Astrocyte (in vitro differentiated cells and primary cell): ENCODE measurements around the gene IFIH1. TPM values are rescaled to one million over a fixed set of nuclear protein-coding genes. Genes with fewer than 3 reads are reported as not detected.

Source experiments
- DNase-seq: peaks from one replicate; pipeline ENCODE4 v3.0.0-alpha.2; 2010; ENCODE audit warnings: low read depth
- FAIRE-seq: peaks from 2 replicates; lab custom pipeline; 2011; peaks lifted over from hg19 to GRCh38; lab: Jason Lieb, UNC
- H2AFZ ChIP-seq: 2 replicates; pipeline ENCODE4 v1.6.0; 2012; ENCODE audit warnings: low read depth, low read length, inconsistent platforms
- H3K27ac ChIP-seq: 2 replicates; pipeline ENCODE4 v1.5.1; 2011; ENCODE audit warnings: low read depth, low read length, inconsistent platforms
- H3K27me3 ChIP-seq: 2 replicates; pipeline ENCODE4 v1.6.0; 2011; ENCODE audit warnings: low read length, inconsistent platforms; ENCODE audit not compliant: insufficient read depth
- H3K36me3 ChIP-seq: 2 replicates; pipeline ENCODE4 v1.5.1; 2011; ENCODE audit warnings: low read length, inconsistent platforms; ENCODE audit not compliant: insufficient read depth
- H3K4me1 ChIP-seq: 2 replicates; pipeline ENCODE4 v1.5.1; 2011; ENCODE audit warnings: low read length, inconsistent platforms; ENCODE audit not compliant: insufficient read depth
- H3K4me2 ChIP-seq: 2 replicates; pipeline ENCODE4 v1.6.0; 2012; ENCODE audit warnings: low read length, inconsistent platforms
- H3K4me3 ChIP-seq: 2 replicates; pipeline ENCODE4 v1.5.1; 2011; ENCODE audit warnings: low read depth, mild to moderate bottlenecking, low read length, inconsistent platforms; ENCODE audit not compliant: insufficient read depth
- H3K79me2 ChIP-seq: 2 replicates; pipeline ENCODE4 v1.6.0; 2012; ENCODE audit warnings: mild to moderate bottlenecking, low read length, inconsistent platforms; ENCODE audit not compliant: insufficient read depth
- H3K9ac ChIP-seq: 2 replicates; pipeline ENCODE4 v1.6.0; 2012; ENCODE audit warnings: mild to moderate bottlenecking, low read length, inconsistent platforms
- H3K9me3 ChIP-seq: 2 replicates; pipeline ENCODE4 v1.5.1; 2012; ENCODE audit warnings: low read depth, mild to moderate bottlenecking, low read length, inconsistent platforms; ENCODE audit not compliant: insufficient read depth
- H4K20me1 ChIP-seq: 2 replicates; pipeline ENCODE4 v1.6.0; 2012; ENCODE audit warnings: low read length, inconsistent platforms; ENCODE audit not compliant: insufficient read depth
- H3K27ac Mint-ChIP-seq: one replicate; pipeline ENCODE4 v1.8.0; 2021; ENCODE audit warnings: mild to moderate bottlenecking, mixed read lengths; ENCODE audit not compliant: unreplicated experiment
- H3K27me3 Mint-ChIP-seq: one replicate; pipeline ENCODE4 v1.8.0; 2021; ENCODE audit warnings: low read depth, mixed read lengths; ENCODE audit not compliant: unreplicated experiment
- H3K36me3 Mint-ChIP-seq: one replicate; pipeline ENCODE4 v1.8.0; 2021; ENCODE audit warnings: low read depth, mixed read lengths; ENCODE audit not compliant: unreplicated experiment
- H3K4me1 Mint-ChIP-seq: one replicate; pipeline ENCODE4 v1.8.0; 2021; ENCODE audit warnings: low read depth, mixed read lengths; ENCODE audit not compliant: unreplicated experiment
- H3K4me3 Mint-ChIP-seq: one replicate; pipeline ENCODE4 v1.8.0; 2021; ENCODE audit warnings: mild to moderate bottlenecking, moderate library complexity, mixed read lengths; ENCODE audit not compliant: unreplicated experiment
- H3K9me3 Mint-ChIP-seq: one replicate; pipeline ENCODE4 v1.8.0; 2021; ENCODE audit warnings: mild to moderate bottlenecking, mixed read lengths; ENCODE audit not compliant: unreplicated experiment
- EZH2 ChIP-seq: IDR thresholded peaks from 2 replicates; pipeline ENCODE4 v1.6.1; 2012; ENCODE audit warnings: mild to moderate bottlenecking, low read length, inconsistent platforms; ENCODE audit not compliant: insufficient read depth
- total RNA-seq: library from RNA; stranded (reverse); gene quantifications from 2 replicates; pipeline ENCODE4 v1.2.1, GENCODE V29; 2021
- TF ChIP-seq, protein P1 (sequence below): IDR thresholded peaks from 2 replicates; pipeline ENCODE4 v1.5.1; 2011; ENCODE audit warnings: low read depth, mild to moderate bottlenecking, inconsistent platforms, low read length, moderate library complexity; ENCODE audit not compliant: insufficient read depth

The IFIH1 gene
- total RNA-seq, 1 donor from 2014 or later = 62.3 TPM

GRCh38 chr2:162267996-162268395 is 50.5 kb downstream of the IFIH1 start:
- FAIRE-seq (no peak), DNase-seq (no peak)
- no peaks in the 10 kb centered on the region for H3K36me3 ChIP-seq
- H3K4me2 ChIP-seq = no peak overlapping the region
- H4K20me1 ChIP-seq = no peaks in the 10 kb centered on the region
- Mint-ChIP-seq H3K36me3 (peaks cover 37% of the 10 kb centered on the region), H3K27ac (no peak overlapping the region), H3K9me3 (no peaks in the 10 kb centered on the region), H3K27me3 (no peaks in the 10 kb centered on the region), H3K4me3 (no peak overlapping the region), H3K4me1 (peaks cover 13% of the 10 kb centered on the region)
- H3K4me1 ChIP-seq = peaks cover 3% of the 10 kb centered on the region
- no peaks in the 10 kb centered on the region for H3K27me3 ChIP-seq
- no peak overlapping the region for H3K27ac ChIP-seq
- no peak overlapping the region for H3K9ac ChIP-seq
- no peaks in the 10 kb centered on the region for H3K79me2 ChIP-seq
- TF ChIP-seq EZH2 = no peak
- TF ChIP-seq, protein P1, sequence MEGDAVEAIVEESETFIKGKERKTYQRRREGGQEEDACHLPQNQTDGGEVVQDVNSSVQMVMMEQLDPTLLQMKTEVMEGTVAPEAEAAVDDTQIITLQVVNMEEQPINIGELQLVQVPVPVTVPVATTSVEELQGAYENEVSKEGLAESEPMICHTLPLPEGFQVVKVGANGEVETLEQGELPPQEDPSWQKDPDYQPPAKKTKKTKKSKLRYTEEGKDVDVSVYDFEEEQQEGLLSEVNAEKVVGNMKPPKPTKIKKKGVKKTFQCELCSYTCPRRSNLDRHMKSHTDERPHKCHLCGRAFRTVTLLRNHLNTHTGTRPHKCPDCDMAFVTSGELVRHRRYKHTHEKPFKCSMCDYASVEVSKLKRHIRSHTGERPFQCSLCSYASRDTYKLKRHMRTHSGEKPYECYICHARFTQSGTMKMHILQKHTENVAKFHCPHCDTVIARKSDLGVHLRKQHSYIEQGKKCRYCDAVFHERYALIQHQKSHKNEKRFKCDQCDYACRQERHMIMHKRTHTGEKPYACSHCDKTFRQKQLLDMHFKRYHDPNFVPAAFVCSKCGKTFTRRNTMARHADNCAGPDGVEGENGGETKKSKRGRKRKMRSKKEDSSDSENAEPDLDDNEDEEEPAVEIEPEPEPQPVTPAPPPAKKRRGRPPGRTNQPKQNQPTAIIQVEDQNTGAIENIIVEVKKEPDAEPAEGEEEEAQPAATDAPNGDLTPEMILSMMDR = no peak
- no peaks in the 10 kb centered on the region for H3K9me3 ChIP-seq
- no peak overlapping the region for H3K4me3 ChIP-seq
- H2AFZ ChIP-seq = no peak overlapping the region

GRCh38 chr2:162267496-162267895 is 51.0 kb downstream of the IFIH1 start:
- Histone ChIP-seq H4K20me1 (no peaks in the 10 kb centered on the region), H3K9me3 (no peaks in the 10 kb centered on the region), H3K4me2 (no peak overlapping the region), H3K9ac (no peak overlapping the region), H3K4me1 (peaks cover 3% of the 10 kb centered on the region), H3K36me3 (no peaks in the 10 kb centered on the region), H3K4me3 (no peak overlapping the region), H2AFZ (no peak overlapping the region), H3K27ac (no peak overlapping the region), H3K27me3 (no peaks in the 10 kb centered on the region), H3K79me2 (no peaks in the 10 kb centered on the region)
- FAIRE-seq = no peak
- H3K9me3 Mint-ChIP-seq = no peaks in the 10 kb centered on the region
- H3K4me3 Mint-ChIP-seq = no peak overlapping the region
- H3K36me3 Mint-ChIP-seq = peaks cover 35% of the 10 kb centered on the region
- peaks cover 13% of the 10 kb centered on the region for H3K4me1 Mint-ChIP-seq
- TF ChIP-seq, protein P1 = no peak
- H3K27me3 Mint-ChIP-seq = no peaks in the 10 kb centered on the region
- no peak for DNase-seq
- H3K27ac Mint-ChIP-seq = no peak overlapping the region

- Histone ChIP-seq H3K79me2 (no peaks in the 10 kb centered on the region), H3K4me1 (peaks cover 7% of the 10 kb centered on the region), H3K27me3 (no peaks in the 10 kb centered on the region), H3K9me3 (no peaks in the 10 kb centered on the region), H3K36me3 (no peaks in the 10 kb centered on the region), H2AFZ (no peak overlapping the region), H3K4me3 (no peak overlapping the region), H3K9ac (no peak overlapping the region), H3K4me2 (no peak overlapping the region), H4K20me1 (no peaks in the 10 kb centered on the region), H3K27ac (no peak overlapping the region)
- peaks cover 20% of the 10 kb centered on the region for H3K4me1 Mint-ChIP-seq
- no peaks in the 10 kb centered on the region for H3K27me3 Mint-ChIP-seq
- peaks cover 30% of the 10 kb centered on the region for H3K36me3 Mint-ChIP-seq
- H3K27ac Mint-ChIP-seq = no peak overlapping the region
- TF ChIP-seq EZH2 = no peak
- TF ChIP-seq, protein P1 = no peak
- H3K9me3 Mint-ChIP-seq = no peaks in the 10 kb centered on the region
- no peak for DNase-seq
- H3K4me3 Mint-ChIP-seq = no peak overlapping the region
- no peak for FAIRE-seq
Observed at GRCh38 chr2:162266460-162266760, 52.1 kb downstream of the IFIH1 start.
